Glutamatergic neuron (in vitro differentiated cells): Measurements from ENCODE around the gene PI4K2A. TPM values are rescaled to one million over a fixed set of nuclear protein-coding genes. Genes with fewer than 3 reads are reported as not detected.

Experiments
- DNase-seq: peaks from one replicate; pipeline ENCODE4 v3.0.0; 2022
- H3K27ac Mint-ChIP-seq: one replicate; pipeline ENCODE4 v1.8.0; 2020; ENCODE audit warnings: mild to moderate bottlenecking, mixed read lengths, inconsistent platforms; ENCODE audit not compliant: unreplicated experiment
- H3K27me3 Mint-ChIP-seq: one replicate; pipeline ENCODE4 v1.8.0; 2020; ENCODE audit warnings: mild to moderate bottlenecking, moderate library complexity, mixed read lengths, inconsistent platforms; ENCODE audit not compliant: unreplicated experiment
- H3K36me3 Mint-ChIP-seq: one replicate; pipeline ENCODE4 v1.8.0; 2020; ENCODE audit warnings: mild to moderate bottlenecking, mixed read lengths, inconsistent platforms; ENCODE audit not compliant: unreplicated experiment
- H3K4me1 Mint-ChIP-seq: one replicate; pipeline ENCODE4 v1.8.0; 2020; ENCODE audit warnings: mild to moderate bottlenecking, low read depth, mixed read lengths, inconsistent platforms; ENCODE audit not compliant: unreplicated experiment
- H3K4me3 Mint-ChIP-seq: one replicate; pipeline ENCODE4 v1.8.0; 2020; ENCODE audit warnings: mild to moderate bottlenecking, mixed read lengths, inconsistent platforms; ENCODE audit not compliant: unreplicated experiment
- H3K9me3 Mint-ChIP-seq: one replicate; pipeline ENCODE4 v1.8.0; 2020; ENCODE audit warnings: mild to moderate bottlenecking, moderate library complexity, mixed read lengths, inconsistent platforms; ENCODE audit not compliant: unreplicated experiment
- total RNA-seq: library from RNA; stranded (reverse); fragmentation: NEBNext Ultra II Directional; extraction: Animal tissue kit (Norgen Biotek cat#: 25700); gene quantifications from one replicate; pipeline ENCODE4 v1.2.1, GENCODE V29; 2021; ENCODE audit not compliant: unreplicated experiment
- TF ChIP-seq, protein P1 (sequence below): fragments of 200-600 bp; sonication (generic); IDR thresholded peaks from one replicate; pipeline ENCODE4 v1.5.0; 2021; ENCODE audit not compliant: partially characterized antibody, unreplicated experiment

The PI4K2A gene
- total RNA-seq, 1 donor from 2014 or later: 17.9 TPM

DNA sequence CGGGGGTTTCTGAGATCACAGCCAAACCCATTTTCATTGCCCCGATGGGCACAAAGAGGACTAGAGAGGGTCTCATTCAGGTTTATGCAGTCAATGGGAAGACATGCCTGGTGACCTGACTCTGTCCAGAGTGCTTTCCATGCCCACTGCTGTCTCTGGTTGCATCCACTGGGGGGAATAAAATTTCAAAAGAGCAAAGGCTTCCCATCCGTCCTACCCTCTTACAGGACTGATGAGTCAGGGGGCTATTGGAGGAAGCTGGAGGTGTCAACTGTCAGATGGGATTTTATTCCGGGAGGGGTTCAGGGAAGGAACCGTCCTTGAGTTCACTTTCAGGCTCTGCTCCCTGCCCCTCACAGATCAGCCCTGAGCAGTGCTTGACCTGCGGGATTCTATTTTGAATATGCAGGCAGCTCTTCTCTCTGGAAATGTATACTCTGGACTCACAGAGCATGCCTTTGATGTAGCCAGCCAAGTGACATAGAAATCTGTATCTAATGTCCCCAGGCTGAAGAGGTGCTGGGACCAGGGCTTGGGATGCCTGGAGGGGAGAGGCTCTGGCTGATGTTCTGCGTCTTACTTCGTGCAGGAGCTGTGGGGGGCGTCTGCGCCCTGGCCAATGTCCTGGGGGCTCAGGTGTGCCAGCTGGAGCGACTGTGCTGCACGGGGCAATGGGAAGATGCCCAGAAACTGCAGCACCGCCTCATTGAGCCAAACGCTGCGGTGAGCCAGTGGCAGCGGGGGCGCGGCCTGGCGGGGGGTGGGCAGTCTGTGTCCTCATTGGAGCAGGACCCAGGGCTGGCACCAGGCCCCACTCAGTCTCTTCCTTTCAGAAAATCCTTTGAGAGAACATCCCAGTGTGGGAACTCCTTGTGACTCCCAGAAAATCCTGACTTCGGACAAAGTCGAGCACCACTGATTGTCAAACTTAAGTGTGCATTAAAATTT lies 38.9 kb upstream of the PI4K2A start:
- Mint-ChIP-seq H3K4me1 (no peaks in the 10 kb centered on the region), H3K4me3 (no peak overlapping the region), H3K27ac (no peak overlapping the region), H3K27me3 (no peaks in the 10 kb centered on the region), H3K36me3 (no peaks in the 10 kb centered on the region), H3K9me3 (no peaks in the 10 kb centered on the region)
- TF ChIP-seq, protein P1, sequence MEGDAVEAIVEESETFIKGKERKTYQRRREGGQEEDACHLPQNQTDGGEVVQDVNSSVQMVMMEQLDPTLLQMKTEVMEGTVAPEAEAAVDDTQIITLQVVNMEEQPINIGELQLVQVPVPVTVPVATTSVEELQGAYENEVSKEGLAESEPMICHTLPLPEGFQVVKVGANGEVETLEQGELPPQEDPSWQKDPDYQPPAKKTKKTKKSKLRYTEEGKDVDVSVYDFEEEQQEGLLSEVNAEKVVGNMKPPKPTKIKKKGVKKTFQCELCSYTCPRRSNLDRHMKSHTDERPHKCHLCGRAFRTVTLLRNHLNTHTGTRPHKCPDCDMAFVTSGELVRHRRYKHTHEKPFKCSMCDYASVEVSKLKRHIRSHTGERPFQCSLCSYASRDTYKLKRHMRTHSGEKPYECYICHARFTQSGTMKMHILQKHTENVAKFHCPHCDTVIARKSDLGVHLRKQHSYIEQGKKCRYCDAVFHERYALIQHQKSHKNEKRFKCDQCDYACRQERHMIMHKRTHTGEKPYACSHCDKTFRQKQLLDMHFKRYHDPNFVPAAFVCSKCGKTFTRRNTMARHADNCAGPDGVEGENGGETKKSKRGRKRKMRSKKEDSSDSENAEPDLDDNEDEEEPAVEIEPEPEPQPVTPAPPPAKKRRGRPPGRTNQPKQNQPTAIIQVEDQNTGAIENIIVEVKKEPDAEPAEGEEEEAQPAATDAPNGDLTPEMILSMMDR: no peak
- no peak for DNase-seq

DNA sequence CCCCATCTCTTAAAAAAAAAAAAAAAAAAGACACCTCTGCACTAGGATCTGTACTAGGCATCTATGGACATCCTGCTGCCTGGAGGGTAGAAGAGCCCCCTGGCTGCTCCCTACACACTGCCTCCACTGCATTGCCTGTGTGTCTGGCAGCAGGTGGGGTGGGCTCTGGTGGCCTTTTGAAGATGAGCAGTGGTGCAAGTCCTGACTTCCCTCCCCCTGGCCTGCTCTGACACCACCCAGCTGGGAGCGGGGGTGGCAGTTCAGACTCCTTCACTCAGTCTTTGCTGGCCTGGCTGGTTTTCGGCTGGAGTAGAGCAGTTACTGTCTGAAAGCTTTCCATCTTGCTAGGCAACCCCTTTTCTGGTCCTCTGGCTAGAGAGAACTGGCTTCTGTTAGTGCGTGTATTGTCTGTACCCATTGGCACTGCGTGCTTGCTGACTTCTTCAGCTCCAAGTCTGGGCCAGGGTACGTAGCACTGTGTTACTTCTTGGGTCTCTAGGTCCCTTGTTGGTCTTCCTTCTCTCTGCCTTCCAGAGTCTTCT lies 33.3 kb upstream of the PI4K2A start:
- Mint-ChIP-seq H3K4me1 (peaks cover 4% of the 10 kb centered on the region), H3K36me3 (no peaks in the 10 kb centered on the region), H3K27ac (no peak overlapping the region), H3K27me3 (no peaks in the 10 kb centered on the region), H3K4me3 (no peak overlapping the region), H3K9me3 (no peaks in the 10 kb centered on the region)
- DNase-seq: no peak
- TF ChIP-seq, protein P1: no peak

DNA sequence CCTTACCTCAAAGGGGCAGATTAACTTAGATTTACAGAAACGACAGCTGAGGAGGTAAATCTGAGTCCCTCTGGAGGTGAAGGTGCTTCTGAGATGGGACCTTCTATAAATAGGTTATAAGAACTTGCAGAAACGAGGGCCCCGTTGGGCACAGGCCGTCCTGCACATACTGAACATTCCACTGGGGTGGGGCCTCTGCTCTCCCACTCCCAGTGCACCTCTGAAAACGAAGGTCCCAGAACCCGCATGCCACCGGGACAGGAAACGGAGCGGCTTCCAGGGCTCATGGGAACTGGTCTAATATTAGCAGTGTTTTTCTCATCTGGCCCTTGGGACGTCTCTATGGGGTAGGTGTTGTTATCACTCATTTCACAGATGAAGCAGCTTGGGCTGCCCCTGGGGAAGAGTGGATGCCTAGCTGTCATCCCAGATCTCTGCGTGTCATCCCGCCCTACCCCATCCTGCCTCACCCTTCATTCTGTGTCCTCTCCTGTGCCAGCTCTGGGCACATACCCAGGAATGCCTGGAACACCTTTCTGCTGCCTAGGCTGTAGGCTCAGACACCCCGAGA lies 31.4 kb upstream of the PI4K2A start:
- H3K4me3 Mint-ChIP-seq: no peak overlapping the region
- TF ChIP-seq, protein P1: no peak
- DNase-seq: no peak
- no peaks in the 10 kb centered on the region for H3K9me3 Mint-ChIP-seq
- no peaks in the 10 kb centered on the region for H3K36me3 Mint-ChIP-seq
- H3K4me1 Mint-ChIP-seq: peaks cover 4% of the 10 kb centered on the region
- H3K27ac Mint-ChIP-seq: no peak overlapping the region
- no peaks in the 10 kb centered on the region for H3K27me3 Mint-ChIP-seq

DNA sequence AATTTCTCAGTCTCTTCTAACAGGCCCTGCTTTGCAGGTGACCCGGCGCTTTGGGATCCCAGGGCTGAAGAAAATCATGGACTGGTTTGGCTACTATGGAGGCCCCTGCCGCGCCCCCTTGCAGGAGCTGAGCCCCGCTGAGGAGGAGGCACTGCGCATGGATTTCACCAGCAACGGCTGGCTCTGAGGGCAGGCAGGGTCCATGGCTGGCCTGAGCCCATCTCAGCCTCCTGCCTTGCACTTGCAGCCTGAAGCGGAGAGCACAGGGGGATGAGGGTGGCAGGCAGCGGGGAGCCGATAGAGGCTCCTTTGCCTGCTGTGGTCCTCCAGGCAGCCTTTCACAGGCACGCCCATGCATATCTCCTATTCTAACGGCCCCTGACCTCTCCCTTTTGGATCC lies 29.0 kb upstream of the PI4K2A start:
- H3K4me3 Mint-ChIP-seq: no peak overlapping the region
- TF ChIP-seq, protein P1: no peak
- no peak for DNase-seq
- no peaks in the 10 kb centered on the region for H3K36me3 Mint-ChIP-seq
- no peak overlapping the region for H3K27ac Mint-ChIP-seq
- H3K4me1 Mint-ChIP-seq: peaks cover 4% of the 10 kb centered on the region
- H3K27me3 Mint-ChIP-seq: no peaks in the 10 kb centered on the region
- H3K9me3 Mint-ChIP-seq: no peaks in the 10 kb centered on the region

DNA sequence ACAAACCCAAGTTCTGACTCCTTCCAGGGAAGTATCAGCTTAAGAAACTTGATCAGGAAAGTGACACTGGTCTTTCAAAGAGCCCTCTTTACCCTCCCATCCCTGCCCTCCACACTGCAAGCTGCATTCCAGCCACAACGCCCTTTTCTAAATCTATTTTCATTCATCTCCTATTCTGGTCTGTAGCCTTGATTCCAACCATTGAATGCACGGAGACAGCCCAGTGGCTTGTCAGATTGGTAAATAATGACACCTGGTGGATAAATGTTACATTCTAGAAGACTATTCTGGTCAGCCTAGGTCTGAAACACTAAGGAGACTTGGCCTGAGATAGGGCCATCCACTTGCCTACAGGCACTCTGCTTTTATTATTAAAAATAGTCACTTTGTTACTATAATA lies 28.1 kb upstream of the PI4K2A start:
- H3K27ac Mint-ChIP-seq: no peak overlapping the region
- H3K4me1 Mint-ChIP-seq: peaks cover 4% of the 10 kb centered on the region
- H3K27me3 Mint-ChIP-seq: no peaks in the 10 kb centered on the region
- TF ChIP-seq, protein P1: no peak
- H3K36me3 Mint-ChIP-seq: no peaks in the 10 kb centered on the region
- DNase-seq: no peak
- H3K4me3 Mint-ChIP-seq: no peak overlapping the region
- no peaks in the 10 kb centered on the region for H3K9me3 Mint-ChIP-seq
